Mucosa of descending colon (tissue), 3 donors: Measurements from ENCODE around the gene GNAL. TPM values are rescaled to one million over a fixed set of nuclear protein-coding genes. Genes with fewer than 3 reads are reported as not detected.

Experiments
- ATAC-seq: fragments of 200-7000 bp; cut with Tn5 transposase; one replicate; pipeline ENCODE4 v1.9.1; 2020; ENCODE audit warnings: mild to moderate bottlenecking, moderate library complexity
- DNase-seq, 3 donors: peaks; one replicate each; pipeline ENCODE4 v3.0.0-alpha.2; 2020
- H3K36me3 ChIP-seq: fragments of 200-600 bp; one replicate; pipeline ENCODE4 v1.8.0; 2021; ENCODE audit warnings: low read depth, mild to moderate bottlenecking
- H3K4me1 ChIP-seq: fragments of 200-600 bp; one replicate; pipeline ENCODE4 v1.8.0; 2021; ENCODE audit warnings: low read depth, mild to moderate bottlenecking
- H3K4me3 ChIP-seq: fragments of 200-600 bp; one replicate; pipeline ENCODE4 v1.8.0; 2021; ENCODE audit warnings: mild to moderate bottlenecking
- H3K9me3 ChIP-seq: fragments of 200-600 bp; one replicate; pipeline ENCODE4 v1.8.0; 2021; ENCODE audit warnings: mild to moderate bottlenecking
- CTCF ChIP-seq: fragments of 200-600 bp; IDR thresholded peaks from one replicate; pipeline ENCODE4 v1.8.0; 2022; ENCODE audit warnings: antibody characterized with exemption, mild to moderate bottlenecking
- intact Hi-C, 2 donors: fragments of 100-400 bp; cut with DNase I in 1 of 2; cut with micrococcal nuclease in 1 of 2; formaldehyde crosslinking; loops; one replicate each; pipeline versions ENCODE4 v1.11.0 to v1.11.1; 2022; cut with DNase I, micrococcal nuclease
- total RNA-seq, 3 donors: library from RNA; stranded (reverse); fragmentation: NEBNext Ultra II Directional in 2 of 3; extraction: Animal tissue kit (Norgen Biotek cat#: 25700) in 2 of 3; gene quantifications; one replicate each; pipeline versions ENCODE4 v1.2.1 to v1.2.4, GENCODE V29; 2021 to 2023
- donor health status: DM: no; HTN: no; CAD: no; lungs with moderate emphysema.
- donor health status: DM: no; HTN: no; CAD: no.
- donor health status: DM: no; HTN: yes; CAD: no.

The GNAL gene
- total RNA-seq, 3 donors from 2014 or later = 4.7 to 20.7 (median 5.3) TPM

- H3K4me3 ChIP-seq = no peak overlapping the region
- no peaks in the 10 kb centered on the region for H3K36me3 ChIP-seq
- TF ChIP-seq CTCF = no peak
- intact Hi-C loops = loop anchor here (10.0 kb wide), 1 partner anchor 47 kb away; the partner anchor contains the start of gene MPPE1 (in 2 of the 2)
- H3K9me3 ChIP-seq = no peaks in the 10 kb centered on the region
- peak; percentile 90 for ATAC-seq
- H3K4me1 ChIP-seq = peaks cover 33% of the 10 kb centered on the region
- DNase-seq = peak; percentile 73 to 82 (median 81)
These were observed 168.3 kb downstream of the GNAL start for GRCh38 chr18:11857177-11857887.

GRCh38 chr18:11859282-11859830 is 170.3 kb downstream of the GNAL start:
- no peak for DNase-seq
- ATAC-seq = no peak
- Histone ChIP-seq H3K4me3 (no peak overlapping the region), H3K9me3 (no peaks in the 10 kb centered on the region), H3K36me3 (no peaks in the 10 kb centered on the region), H3K4me1 (peaks cover 19% of the 10 kb centered on the region)
- no peak for TF ChIP-seq CTCF
- intact Hi-C loops = loop anchor here (10.0 kb wide), 1 partner anchor 45 kb away; the partner anchor contains the start of gene MPPE1 (in 2 of the 2)

GRCh38 chr18:11859903-11860407 is 170.9 kb downstream of the GNAL start:
- DNase-seq (no peak), ATAC-seq (peak; percentile 62)
- H3K36me3 ChIP-seq = no peaks in the 10 kb centered on the region
- H3K4me3 ChIP-seq = no peak overlapping the region
- no peaks in the 10 kb centered on the region for H3K9me3 ChIP-seq
- intact Hi-C loops = loop anchor here (10.0 kb wide), 1 partner anchor 45 kb away; the partner anchor contains the start of gene MPPE1 (in 2 of the 2)
- TF ChIP-seq CTCF = no peak
- peaks cover 19% of the 10 kb centered on the region for H3K4me1 ChIP-seq

- ATAC-seq (no peak), DNase-seq (no peak)
- no peak for TF ChIP-seq CTCF
- Histone ChIP-seq H3K4me1 (peaks cover 19% of the 10 kb centered on the region), H3K4me3 (no peak overlapping the region), H3K36me3 (no peaks in the 10 kb centered on the region), H3K9me3 (no peaks in the 10 kb centered on the region)
- intact Hi-C loops = no loop called here
These were observed 171.8 kb downstream of the GNAL start for GRCh38 chr18:11860594-11861450.

- H3K36me3 ChIP-seq = no peaks in the 10 kb centered on the region
- peaks cover 14% of the 10 kb centered on the region for H3K4me1 ChIP-seq
- H3K9me3 ChIP-seq = no peaks in the 10 kb centered on the region
- intact Hi-C loops = no loop called here
- ATAC-seq (no peak), DNase-seq (no peak)
- no peak for TF ChIP-seq CTCF
- H3K4me3 ChIP-seq = no peak overlapping the region
These were observed 172.7 kb downstream of the GNAL start for GRCh38 chr18:11861583-11862288.
